HG03442 (cell line): ENCODE measurements around the gene SLC2A4RG.

Experiments
- ATAC-seq: cut with Tn5 transposase; IDR thresholded peaks from one replicate; pipeline ENCODE4 v1.9.1; 2021; ENCODE audit warnings: mild to moderate bottlenecking, moderate library complexity; ENCODE audit not compliant: unreplicated experiment

Gene SLC2A4RG

DNA sequence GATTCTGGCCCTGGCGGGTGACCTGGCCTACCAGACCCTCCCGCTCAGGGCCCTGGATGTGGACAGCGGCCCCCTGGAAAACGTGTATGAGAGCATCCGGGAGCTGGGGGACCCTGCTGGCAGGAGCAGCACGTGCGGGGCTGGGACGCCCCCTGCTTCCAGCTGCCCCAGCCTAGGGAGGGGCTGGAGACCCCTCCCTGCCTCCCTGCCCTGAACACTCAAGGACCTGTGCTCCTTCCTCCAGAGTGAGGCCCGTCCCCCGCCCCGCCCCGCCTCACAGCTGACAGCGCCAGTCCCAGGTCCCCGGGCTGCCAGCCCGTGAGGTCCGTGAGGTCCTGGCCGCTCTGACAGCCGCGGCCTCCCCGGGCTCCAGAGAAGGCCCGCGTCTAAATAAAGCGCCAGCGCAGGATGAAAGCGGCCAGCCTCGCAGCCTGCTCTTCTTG is 868 bp upstream of the SLC2A4RG start:
- ATAC-seq: no peak

DNA sequence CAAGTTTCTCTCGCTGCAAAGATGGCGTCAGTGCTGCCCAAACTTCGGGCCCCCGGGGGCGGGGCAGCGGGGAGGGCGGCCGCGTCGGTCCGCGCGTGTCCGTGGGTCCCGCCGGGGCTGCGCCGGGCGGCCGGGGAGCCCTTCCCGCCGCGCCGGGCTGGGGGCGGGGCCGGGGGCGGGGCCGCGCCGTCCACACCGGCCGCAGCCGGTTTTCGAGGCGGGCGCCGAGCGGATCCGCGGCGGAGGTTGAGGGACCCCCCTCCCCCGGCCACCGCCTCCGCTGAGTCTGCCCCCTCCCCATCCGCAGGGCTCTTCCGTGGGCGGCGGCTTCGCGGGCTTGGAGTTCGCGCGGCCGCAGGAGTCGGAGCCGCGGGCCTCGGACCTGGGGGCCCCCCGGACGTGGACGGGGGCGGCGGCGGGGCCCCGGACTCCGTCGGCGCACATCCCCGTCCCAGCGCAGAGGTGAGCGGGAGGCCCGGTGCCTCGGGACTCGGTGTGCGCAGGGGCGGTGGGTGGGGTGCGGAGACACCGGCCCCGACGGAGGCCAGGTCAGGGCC is 572 bp downstream of the SLC2A4RG start:
- peak; percentile 15 for ATAC-seq

DNA sequence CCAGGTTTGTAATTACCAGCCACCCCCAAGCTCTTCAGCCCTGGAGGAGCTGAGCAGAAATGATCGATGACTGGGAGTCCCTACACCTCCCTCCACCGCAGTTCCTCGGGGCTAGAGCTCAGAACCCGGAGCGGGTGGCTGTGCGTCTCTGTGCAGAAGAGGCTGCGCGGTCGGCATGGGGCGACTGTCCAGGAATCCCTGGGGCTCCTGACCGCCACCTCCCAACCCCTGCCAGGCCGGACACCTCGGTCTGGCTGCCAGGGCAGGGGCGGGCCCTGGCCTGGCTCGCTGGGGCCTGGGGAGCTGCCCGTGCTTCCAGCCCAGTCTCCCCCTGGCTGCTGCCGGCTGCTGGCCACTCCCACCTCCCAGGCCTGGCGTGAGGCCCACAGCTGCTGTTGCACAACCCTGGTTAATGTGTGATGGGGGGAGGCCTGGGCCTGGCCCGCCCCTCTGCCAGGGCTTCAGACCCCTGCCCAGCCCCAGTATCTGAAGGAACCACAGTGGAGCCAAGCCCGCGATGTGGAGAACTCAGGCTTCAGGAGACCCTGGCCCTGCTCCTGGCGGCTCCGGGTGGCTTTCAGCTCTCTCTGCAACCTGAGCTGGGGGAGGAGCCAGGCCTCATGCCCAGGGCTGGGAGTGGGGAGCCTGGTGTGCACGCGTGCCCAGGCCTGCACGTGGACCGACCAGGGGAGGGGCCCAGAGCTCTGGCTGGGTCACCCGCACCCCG is 1.2 kb downstream of the SLC2A4RG start:
- no peak for ATAC-seq

DNA sequence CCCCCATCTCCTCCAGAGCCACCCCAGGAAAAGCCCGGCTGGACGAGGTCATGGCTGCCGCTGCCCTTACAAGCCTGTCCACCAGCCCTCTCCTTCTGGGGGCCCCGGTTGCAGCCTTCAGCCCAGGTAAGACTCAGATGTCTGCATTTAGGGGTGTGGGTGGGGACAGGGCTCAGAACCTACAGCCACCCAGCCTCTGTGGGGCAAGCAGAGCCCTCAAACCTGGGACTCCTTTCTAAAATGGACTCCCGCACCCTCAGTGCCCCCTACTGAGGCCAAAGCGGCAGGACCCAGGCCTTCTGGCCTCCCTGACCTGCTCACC is 1.7 kb downstream of the SLC2A4RG start:
- no peak for ATAC-seq

DNA sequence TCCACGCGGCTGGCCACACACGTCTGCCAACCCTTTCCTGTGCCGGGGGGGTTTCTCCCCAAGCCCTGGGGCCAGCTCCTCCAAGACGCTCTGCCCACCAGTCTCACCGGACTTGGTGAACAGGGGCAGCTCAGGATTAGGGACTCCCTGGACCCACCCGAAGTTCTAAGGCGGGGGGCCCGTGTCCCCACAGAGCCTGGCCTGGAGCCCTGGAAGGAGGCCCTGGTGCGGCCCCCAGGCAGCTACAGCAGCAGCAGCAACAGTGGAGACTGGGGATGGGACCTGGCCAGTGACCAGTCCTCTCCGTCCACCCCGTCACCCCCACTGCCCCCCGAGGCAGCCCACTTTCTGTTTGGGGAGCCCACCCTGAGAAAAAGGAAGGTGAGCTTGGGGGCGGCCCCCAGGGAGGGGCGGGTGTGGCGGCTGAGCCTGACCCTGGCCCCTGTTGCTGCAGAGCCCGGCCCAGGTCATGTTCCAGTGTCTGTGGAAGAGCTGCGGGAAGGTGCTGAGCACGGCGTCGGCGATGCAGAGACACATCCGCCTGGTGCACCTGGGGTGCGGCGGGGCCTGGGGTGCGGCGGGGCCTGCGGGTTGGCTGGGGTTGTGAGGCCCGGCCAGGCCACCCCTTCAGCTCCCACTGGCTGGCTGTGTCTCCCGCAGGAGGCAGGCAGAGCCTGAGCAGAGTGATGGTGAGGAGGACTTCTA is 2.3 kb downstream of the SLC2A4RG start:
- ATAC-seq: no peak

DNA sequence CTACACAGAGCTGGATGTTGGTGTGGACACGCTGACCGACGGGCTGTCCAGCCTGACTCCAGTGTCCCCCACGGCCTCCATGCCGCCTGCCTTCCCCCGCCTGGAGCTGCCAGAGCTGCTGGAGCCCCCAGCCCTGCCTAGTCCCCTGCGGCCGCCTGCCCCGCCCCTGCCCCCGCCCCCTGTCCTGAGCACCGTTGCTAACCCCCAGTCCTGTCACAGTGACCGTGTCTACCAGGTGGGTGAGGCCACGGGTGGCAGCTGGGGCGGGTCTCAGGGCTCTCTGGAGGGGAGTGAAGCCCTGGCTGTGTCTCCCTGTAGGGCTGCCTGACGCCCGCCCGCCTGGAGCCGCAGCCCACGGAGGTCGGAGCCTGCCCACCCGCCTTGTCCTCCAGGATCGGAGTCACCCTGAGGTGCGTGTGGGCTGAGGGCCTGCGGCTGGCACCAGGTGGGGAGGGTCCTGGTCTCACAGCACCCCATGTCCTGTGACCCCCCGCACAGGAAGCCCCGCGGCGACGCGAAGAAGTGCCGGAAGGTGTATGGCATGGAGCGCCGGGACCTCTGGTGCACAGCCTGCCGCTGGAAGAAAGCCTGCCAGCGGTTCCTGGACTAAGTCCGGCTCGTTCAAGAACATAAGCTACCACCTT is 2.9 kb downstream of the SLC2A4RG start:
- ATAC-seq: no peak

DNA sequence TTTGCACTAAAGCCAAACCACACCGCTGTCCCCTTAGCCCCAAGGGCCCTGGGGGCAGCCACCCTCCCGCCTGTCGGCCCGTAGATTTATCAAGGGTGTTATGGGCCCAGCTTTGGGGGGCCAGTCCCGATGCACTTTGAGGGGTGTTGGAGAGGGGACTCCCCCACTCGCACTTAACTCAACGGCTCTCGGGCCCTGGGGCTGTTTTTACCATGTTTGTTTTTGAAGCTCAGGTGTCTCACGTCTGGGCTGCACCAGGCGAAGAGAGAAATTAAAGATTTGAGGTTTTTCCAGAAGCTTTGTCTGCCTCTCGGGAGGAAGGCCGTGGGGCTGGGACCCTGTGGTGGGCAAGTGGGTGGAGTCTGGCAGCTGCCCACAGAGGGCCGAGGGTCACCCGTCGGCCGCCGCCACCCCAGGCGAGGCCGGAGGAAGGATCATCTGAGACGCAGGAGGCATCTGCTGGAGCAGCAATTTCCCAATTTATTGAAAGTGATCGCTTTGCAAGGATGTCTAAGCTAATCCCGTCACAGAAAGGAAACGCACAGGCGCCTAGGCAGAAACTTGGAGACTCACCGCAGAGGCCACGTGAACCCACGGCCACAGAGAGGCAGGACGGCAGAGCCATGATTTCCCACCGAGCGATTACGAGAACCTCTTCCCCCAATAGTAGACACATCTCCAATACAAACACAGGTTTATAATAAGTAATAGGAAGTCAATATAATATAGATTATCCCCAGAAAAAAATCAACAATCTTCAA is 3.8 kb downstream of the SLC2A4RG start:
- ATAC-seq: no peak

DNA sequence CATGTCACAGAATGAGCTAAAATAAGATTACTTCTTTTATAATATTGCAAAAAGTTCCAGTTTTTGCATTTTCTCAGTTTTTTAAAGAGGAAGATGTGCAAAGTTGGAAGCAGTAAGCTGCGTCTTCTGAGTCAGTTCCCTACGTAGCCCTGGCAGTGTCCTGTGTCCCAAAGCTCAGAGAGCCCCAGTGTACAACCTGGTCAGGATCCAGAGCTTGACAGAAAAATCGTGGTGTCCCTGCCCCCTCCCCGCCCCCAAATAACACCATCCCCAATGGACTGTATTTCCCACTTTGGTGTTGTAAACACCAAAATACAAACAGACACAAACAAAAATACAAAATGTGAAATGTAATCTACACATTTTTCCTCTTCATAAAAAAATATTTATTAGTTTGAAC is 4.6 kb downstream of the SLC2A4RG start:
- no peak for ATAC-seq

DNA sequence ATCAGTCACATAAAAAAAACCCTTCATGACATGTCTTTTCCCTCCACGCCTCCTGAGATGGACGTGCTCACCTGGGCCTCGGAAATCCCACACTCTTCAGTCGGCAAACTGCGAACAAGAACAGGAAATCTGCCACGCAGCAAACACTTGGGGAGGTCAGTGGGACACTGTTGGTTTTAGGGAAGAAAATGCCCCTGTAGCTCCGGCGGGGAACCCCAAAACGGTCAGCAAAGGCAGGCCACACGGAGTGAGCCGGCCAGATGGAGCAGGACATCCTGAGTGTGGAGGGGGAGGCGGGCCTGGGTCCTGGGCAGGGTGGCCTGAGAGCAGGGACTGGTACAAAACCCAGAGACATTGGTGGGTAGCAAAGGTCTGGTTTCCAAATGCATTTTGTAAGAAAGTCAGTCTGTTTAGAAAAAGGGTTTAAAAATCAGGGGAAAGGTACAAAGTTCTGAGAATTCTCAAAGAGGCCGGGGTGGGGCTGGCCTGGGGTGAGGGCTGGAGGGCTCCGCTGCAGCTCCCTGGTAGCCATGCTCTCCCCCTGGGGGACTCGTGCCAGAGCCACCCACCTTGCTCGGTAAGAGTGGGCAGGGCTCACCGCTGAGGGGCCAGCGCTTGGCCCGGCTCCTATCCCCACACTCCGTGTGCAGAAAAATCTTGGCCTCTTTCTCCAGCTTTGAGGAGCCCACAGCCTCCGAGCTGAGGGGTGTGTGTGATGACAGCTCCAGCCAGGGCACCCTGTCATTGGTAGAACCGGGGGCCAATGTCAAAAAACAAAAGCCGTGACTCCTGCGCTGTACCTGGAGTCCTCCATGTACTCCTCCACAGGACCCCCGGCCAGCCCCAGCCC is 5.2 kb downstream of the SLC2A4RG start:
- ATAC-seq: no peak

DNA sequence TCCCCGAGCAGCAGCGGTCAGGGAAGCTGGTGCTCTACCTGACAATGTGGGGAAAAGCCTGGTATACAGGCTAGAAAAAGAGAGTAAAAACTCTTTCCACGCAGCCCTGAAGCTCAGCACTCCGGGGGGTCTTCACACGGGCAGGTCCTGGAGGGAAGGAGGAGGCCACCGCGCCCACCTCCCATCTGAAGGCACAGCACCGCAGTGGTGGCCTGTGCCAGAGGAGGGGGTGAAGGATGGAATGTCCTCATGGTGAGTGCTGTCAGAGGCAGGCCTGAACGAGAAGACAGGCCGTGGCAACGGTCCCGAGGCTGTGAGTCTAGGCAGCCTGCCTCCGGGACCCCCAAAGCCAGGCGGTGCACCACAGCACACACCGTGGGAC is 5.8 kb downstream of the SLC2A4RG start:
- no peak for ATAC-seq

DNA sequence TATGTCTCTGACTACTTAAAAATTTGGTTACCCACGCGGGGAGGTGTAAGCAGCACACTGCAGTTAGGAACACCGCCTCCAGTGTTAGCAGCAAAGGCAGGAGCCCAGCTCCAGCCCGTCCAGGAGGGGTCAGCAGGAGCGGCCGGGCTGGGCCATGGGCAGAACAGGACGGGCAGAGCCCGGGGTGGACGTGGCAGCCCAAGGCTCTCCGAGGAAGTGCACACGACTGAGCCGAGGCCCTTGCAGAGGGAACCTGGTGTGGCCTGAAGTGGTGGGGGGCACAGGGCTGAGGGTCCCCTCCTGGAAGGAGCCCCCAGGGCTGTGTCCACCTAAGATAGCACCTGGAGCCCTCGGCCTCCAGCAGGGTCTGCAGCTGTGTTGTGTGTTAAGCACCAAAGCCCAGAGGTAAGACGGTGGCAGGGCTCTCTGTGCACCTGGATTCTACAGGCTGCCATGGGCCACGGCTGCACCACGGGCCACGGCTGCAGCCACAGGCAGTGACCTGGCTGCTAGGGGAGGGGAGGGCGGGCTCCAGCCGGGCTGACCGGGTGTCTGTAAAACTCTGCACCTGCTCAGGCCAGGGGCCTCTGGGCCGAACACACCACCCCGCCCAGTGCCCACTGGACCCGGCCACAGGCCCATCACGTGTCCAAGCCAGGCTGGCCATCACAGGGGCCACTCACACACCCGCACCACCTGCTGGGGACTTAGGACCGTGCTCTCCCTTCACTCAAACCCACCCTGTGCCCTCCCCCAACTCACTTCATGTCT is 6.6 kb downstream of the SLC2A4RG start:
- no peak for ATAC-seq

DNA sequence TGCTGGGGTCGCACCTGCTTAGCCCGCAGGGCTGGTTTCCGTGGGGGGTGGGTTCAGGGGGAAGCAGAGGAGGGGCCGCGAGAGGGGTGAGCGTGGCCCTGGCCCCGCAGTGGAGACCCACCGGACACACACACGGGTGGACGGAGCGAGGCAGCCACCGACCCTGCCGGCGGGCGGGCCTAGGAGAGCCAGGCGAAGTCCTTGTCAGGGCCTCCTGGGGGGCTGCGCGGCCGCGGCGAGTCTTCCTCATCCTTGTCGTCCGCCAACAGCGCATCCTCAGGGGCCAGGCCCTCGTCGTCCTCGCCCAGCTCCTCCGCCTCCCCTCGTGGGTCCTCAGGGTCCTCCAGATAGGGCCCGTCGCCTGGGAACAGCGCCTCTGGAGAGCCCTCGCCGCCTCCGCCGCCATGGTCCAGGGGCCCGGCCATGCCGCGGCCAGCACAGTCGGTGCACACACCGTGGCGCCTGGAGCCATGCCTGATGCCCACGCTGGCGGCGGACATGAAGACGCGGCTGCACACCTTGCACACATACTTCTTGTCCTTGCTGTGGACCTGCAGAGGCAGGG is 7.3 kb downstream of the SLC2A4RG start:
- ATAC-seq: no peak

DNA sequence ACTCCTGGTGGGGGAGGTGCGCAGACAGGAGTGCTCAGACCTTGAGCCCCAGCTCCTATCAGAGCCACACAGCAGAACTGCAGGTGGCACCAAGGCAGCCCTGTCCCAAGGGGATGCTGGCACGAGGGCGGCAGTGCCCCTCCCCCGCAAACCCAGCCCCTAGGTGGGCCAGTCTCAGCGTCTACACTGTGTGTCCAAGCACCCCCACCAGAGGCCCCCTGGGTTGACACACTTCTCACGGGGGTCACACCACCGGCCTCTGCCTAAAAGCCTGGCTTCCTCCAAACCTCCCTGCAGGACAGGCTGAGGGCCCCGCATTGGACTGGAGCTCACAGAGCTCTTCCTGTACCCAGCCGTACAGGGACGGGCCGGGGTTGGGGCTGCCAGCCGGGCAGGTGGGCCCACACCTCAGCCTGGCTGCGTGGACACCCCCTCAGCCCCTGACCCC is 8.1 kb downstream of the SLC2A4RG start:
- no peak for ATAC-seq

DNA sequence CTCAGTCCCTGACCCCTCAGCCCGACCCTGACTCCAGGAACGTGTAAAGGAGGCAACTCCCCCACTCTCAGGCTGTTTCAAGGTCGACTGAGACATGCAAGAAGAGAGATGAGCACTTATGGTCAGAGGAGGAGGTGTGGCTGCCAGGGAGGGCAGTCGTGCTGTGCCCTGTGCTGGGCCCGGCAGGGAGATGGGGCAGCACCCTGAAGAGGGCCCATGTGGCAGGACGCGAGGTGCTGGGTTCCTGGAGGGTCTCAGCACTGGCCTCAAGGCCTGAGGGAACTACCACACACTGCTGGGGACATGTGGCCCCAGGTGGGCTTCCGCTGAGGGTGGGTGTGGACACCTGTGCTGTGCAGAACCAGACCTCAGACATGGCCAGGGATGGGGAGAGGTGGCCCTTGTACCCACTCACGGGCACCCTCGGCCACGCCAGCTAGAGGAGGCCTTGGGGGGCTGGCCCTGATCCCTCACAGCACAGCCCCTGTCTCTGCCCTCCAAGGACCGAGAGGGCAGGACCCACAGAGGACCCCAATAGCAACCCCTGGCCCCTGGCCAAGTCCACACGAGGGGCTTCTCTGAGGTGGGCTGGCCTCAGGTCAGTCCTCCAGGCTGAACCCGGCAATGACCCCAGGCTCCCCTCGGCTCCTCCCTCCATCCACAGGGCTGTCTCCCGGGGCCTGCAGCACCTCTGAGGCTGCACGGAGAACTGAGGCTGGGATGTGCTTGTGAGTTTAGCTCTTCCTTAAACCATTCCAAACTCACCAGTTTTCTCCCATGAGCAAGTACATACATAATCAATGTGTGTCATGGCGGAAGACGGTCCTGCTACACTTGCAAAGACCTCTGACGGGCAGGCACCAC is 8.7 kb downstream of the SLC2A4RG start:
- ATAC-seq: no peak

DNA sequence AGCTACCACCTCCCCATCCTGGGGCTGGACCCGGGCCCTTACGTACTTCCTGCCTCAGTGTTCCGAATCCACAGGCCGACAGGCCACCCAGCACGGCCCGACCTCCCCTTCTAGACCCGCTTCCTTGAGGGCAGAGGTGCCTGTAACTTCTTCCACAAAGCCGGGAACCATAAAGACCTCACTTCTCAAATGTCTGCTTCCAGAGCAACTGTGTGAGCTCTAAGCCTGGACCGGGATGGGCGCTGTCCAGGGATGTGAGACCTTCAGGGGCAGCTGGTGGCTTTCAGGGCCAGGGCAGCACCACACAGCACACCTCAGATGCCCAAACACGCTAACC is 9.3 kb downstream of the SLC2A4RG start:
- ATAC-seq: no peak

DNA sequence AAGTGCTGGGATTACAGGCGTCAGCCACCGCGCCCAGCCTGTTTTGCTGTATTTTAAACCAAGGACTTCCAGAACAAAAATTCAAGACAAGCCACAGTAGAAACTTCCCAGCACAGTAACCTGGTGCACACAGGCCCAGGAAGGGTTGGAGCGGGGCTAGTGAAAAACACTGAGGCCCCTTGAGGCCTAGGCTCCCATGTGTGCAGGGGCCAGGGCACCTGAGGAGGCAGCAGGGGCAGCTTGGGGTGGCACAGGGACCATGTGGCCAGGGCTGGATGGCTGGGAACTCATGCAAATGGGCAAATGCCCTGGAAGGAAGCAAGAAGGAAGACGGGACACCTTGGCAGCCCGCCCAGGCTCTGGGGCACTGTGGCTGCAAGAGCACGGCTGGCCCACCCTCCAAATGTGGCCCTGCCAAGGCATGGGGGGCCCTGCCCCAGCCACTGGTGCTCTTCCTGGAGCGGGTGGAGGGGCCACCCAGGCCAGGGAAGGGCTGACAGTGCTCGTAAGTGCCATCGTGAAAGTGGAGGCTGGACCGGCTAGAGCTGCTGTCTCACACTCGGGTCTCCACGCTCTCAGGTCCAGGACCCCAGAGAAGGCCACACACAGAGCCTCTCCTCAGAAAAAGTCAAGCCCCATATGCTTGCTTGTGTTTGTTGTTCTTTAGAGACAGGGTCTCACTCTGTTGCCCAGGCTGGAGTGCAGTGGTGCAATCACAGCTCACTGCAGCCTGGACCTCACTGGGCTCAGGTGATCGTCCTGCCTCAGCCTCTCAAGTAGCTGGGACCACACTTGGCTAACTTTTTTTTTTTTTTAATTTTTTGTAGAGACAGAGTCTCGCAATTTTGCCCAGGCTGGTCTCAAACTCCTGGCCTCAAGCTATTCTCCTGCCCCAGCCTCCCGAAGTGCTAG is 10.3 kb downstream of the SLC2A4RG start:
- no peak for ATAC-seq

DNA sequence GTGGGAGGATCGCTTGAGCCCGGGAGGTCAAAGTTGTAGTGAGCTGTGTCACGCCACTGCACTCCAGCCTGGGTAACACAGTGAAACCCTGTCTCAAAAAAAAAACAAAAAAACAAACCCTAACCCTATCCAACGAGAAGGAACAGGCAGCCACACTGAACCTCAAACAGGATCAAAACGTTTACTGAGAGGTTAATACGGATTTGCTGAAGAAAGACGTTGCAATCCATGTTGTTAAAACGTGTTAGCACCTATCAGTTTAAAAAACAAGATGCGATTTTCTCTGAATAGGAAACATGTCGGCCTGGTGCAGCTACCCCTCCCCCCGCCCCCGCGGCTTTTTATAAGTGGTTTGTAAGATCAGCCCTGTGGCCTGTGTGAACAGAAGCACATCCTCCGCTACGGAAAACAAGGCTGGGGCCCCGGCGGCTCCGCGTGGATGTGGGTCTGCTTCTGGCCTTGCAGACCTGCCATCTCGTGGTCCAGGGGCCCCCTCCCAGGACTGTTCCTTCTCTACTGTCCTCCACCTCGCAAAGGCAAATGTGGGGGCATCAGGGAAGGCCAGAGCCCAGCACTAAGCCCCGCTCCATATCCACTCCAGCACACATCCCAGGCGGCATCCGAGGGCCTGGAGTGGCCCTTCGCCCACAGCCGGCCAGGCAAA is 11.4 kb downstream of the SLC2A4RG start:
- ATAC-seq: no peak
